PC-3 (cell line): ENCODE measurements around the gene ERFE. TPM values are rescaled to one million over a fixed set of nuclear protein-coding genes. Genes with fewer than 3 reads are reported as not detected.

Experiments used
- ATAC-seq: fragments of 200-7000 bp; cut with Tn5 transposase; 2 replicates; pipeline ENCODE4 v1.9.1; 2020; ENCODE audit warnings: mild to moderate bottlenecking, moderate library complexity
- BruUV-seq: library from RNA; stranded (reverse); fragments of 400-500 nt; replicated peaks from 2 replicates; lab custom pipeline; 2021; lab: Mats Ljungman, UMichigan
- CTCF ChIA-PET: fragments of 300-600 bp; sonication (Branson Sonifier 250); formaldehyde crosslinking; loops from one replicate; lab custom pipeline; 2022; ENCODE audit warnings: antibody characterized with exemption; lab: Charles Lee
- POLR2A ChIA-PET: fragments of 300-600 bp; sonication (Branson Sonifier 250); formaldehyde crosslinking; loops from one replicate; lab custom pipeline; 2022; ENCODE audit warnings: antibody characterized with exemption; ENCODE audit not compliant: unreplicated experiment; lab: Charles Lee
- DNase-seq: peaks from one replicate; pipeline ENCODE4 v3.0.0-alpha.2; 2015
- H2AFZ ChIP-seq: fragments of 300-600 bp; sonication (generic); 2 replicates; pipeline ENCODE4 v1.6.0; 2016; ENCODE audit warnings: antibody characterized with exemption, low read length
- H3F3A ChIP-seq: fragments of 300-600 bp; sonication (generic); one replicate; pipeline ENCODE4 v1.6.0; 2017; ENCODE audit warnings: antibody characterized with exemption, low read length, control low read depth, mild to moderate bottlenecking; ENCODE audit not compliant: unreplicated experiment
- H3K27ac ChIP-seq: fragments of 300-600 bp; sonication (generic); 2 replicates; pipeline ENCODE4 v1.5.1; 2016; ENCODE audit warnings: mild to moderate bottlenecking, low read length
- H3K27me3 ChIP-seq: fragments of 300-600 bp; sonication (generic); 2 replicates; pipeline ENCODE4 v1.6.1; 2016; ENCODE audit warnings: low read length, mixed read lengths
- H3K36me3 ChIP-seq: fragments of 300-600 bp; sonication (generic); 2 replicates; pipeline ENCODE4 v1.6.1; 2016; ENCODE audit warnings: low read depth, mixed run types, low read length, mixed read lengths
- H3K4me1 ChIP-seq: fragments of 300-600 bp; sonication (generic); 2 replicates; pipeline ENCODE4 v1.5.1; 2016; ENCODE audit warnings: low read length; ENCODE audit not compliant: insufficient read depth
- H3K4me2 ChIP-seq: fragments of 300-600 bp; sonication (generic); 2 replicates; pipeline ENCODE4 v1.6.0; 2016; ENCODE audit warnings: low read length
- H3K4me3 ChIP-seq: fragments of 300-600 bp; sonication (generic); 2 replicates; pipeline ENCODE4 v1.5.1; 2016; ENCODE audit warnings: mild to moderate bottlenecking, low read length, mixed read lengths
- H3K79me2 ChIP-seq: fragments of 300-600 bp; sonication (generic); 2 replicates; pipeline ENCODE4 v1.6.1; 2017; ENCODE audit warnings: low read length, mixed read lengths
- H3K9ac ChIP-seq: fragments of 300-600 bp; sonication (generic); 2 replicates; pipeline ENCODE4 v1.6.0; 2016; ENCODE audit warnings: mild to moderate bottlenecking, low read length
- H3K9me2 ChIP-seq: fragments of 300-600 bp; sonication (generic); replicated peaks from 2 replicates; pipeline ENCODE4 v1.6.1; 2016; ENCODE audit warnings: mixed run types, low read length, mixed read lengths
- H3K9me3 ChIP-seq: fragments of 300-600 bp; sonication (generic); 2 replicates; pipeline ENCODE4 v1.6.1; 2016; ENCODE audit warnings: low read length, mixed read lengths
- H4K20me1 ChIP-seq: fragments of 300-600 bp; sonication (generic); 2 replicates; pipeline ENCODE4 v1.6.1; 2016; ENCODE audit warnings: low read length, mixed read lengths
- EZH2 ChIP-seq: fragments of 300-600 bp; sonication (generic); IDR thresholded peaks from one replicate; pipeline ENCODE4 v1.6.1; 2017; ENCODE audit warnings: antibody characterized with exemption, mild to moderate bottlenecking, low read length; ENCODE audit not compliant: unreplicated experiment
- EZH2phosphoT487 ChIP-seq: fragments of 300-600 bp; sonication (generic); IDR thresholded peaks from 2 replicates; pipeline ENCODE4 v1.6.1; 2018; ENCODE audit warnings: mild to moderate bottlenecking, antibody characterized with exemption, low read length, borderline replicate concordance
- intact Hi-C: fragments of 100-400 bp; cut with micrococcal nuclease; formaldehyde crosslinking; loops from 2 replicates; pipeline ENCODE4 v1.9.0; 2023
- total RNA-seq: library from RNA; depleted of rRNA; stranded (reverse); fragments of >200 nt; gene quantifications from 2 replicates; pipeline ENCODE4 v1.2.3, GENCODE V29; 2014
- TF ChIP-seq, protein P1 (sequence below): fragments of 300-600 bp; sonication (generic); conservative IDR thresholded peaks from 2 replicates; pipeline ENCODE4 v1.5.1; 2017; ENCODE audit warnings: antibody characterized with exemption, low read depth, mild to moderate bottlenecking, low read length

The ERFE gene
- total RNA-seq, 1 experiment from 2014 or later = 7.4 TPM

DNA sequence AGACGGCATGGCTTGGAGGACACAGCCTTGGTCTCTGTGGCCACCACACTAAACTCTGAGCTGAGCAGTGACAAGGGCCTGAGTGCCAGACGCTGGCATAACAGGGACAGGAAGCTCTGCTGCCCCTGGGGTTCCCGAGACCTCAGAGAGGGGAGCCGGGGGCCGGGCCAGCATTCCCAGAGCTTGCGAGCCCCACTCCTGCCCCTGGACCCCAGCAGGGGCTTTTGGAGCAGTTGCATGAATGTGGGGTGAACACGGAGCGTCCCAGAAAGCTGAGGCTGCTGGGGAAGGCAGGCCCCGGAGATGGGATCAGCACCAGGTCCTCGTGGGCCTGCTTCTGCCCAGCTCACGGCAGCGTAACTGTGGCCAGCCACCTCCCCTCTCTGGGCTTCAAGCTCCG lies 7.6 kb upstream of the ERFE start:
- intact Hi-C loops = no loop called here
- BruUV-seq = no TSS peak
- H3K9ac ChIP-seq = no peak overlapping the region
- no peak overlapping the region for H3K4me2 ChIP-seq
- H3F3A ChIP-seq = no peaks in the 10 kb centered on the region
- no peaks in the 10 kb centered on the region for H3K9me2 ChIP-seq
- TF ChIP-seq, protein P1, sequence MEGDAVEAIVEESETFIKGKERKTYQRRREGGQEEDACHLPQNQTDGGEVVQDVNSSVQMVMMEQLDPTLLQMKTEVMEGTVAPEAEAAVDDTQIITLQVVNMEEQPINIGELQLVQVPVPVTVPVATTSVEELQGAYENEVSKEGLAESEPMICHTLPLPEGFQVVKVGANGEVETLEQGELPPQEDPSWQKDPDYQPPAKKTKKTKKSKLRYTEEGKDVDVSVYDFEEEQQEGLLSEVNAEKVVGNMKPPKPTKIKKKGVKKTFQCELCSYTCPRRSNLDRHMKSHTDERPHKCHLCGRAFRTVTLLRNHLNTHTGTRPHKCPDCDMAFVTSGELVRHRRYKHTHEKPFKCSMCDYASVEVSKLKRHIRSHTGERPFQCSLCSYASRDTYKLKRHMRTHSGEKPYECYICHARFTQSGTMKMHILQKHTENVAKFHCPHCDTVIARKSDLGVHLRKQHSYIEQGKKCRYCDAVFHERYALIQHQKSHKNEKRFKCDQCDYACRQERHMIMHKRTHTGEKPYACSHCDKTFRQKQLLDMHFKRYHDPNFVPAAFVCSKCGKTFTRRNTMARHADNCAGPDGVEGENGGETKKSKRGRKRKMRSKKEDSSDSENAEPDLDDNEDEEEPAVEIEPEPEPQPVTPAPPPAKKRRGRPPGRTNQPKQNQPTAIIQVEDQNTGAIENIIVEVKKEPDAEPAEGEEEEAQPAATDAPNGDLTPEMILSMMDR = no peak
- TF ChIP-seq EZH2 = no peak
- no peak for TF ChIP-seq EZH2phosphoT487
- H3K27me3 ChIP-seq = no peaks in the 10 kb centered on the region
- H2AFZ ChIP-seq = no peak overlapping the region
- no peak for ATAC-seq
- no peaks in the 10 kb centered on the region for H3K9me3 ChIP-seq
- H3K27ac ChIP-seq = no peak overlapping the region
- no peaks in the 10 kb centered on the region for H3K4me1 ChIP-seq
- DNase-seq = no peak
- CTCF ChIA-PET = no interaction called here
- H3K4me3 ChIP-seq = no peak overlapping the region
- POLR2A ChIA-PET = no interaction called here
- no peaks in the 10 kb centered on the region for H4K20me1 ChIP-seq
- H3K36me3 ChIP-seq = no peaks in the 10 kb centered on the region
- H3K79me2 ChIP-seq = no peaks in the 10 kb centered on the region

DNA sequence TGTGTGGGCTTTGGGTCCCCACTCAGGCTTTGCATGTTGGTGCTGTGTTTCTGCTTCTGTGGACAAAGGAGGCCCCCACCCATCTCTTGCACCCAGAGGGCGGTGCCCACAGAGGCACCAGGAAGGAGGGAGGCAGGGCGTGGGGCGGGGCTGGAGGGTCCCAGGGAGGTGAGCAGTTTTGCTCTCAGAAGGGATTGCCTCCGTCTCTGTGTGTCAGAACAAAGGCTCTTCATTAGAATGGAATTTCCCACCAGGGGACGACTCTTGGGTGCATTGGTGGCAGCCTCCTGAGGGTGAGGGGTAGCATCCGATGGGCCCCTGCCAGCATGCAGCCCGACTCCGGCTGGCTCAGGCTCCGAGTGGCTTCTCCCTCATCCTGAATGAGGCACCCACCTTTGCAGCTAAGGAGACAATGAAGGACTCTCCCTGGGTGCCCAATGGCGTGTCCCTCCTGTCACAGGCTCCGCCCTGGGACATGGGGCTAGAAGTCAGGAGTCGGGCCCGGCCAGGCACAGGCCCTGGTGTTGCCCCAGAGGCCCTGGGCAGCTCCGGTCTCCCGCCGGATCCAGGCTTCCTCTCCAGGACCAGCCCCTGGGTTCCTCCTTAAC lies 7.0 kb upstream of the ERFE start:
- TF ChIP-seq, protein P1 = no peak
- ChIA-PET POLR2A (no interaction called here), CTCF (no interaction called here)
- Histone ChIP-seq H3F3A (no peaks in the 10 kb centered on the region), H3K4me3 (no peak overlapping the region), H3K4me2 (no peak overlapping the region), H3K27ac (no peak overlapping the region), H3K79me2 (no peaks in the 10 kb centered on the region), H3K27me3 (no peaks in the 10 kb centered on the region), H4K20me1 (no peaks in the 10 kb centered on the region), H3K9ac (no peak overlapping the region), H3K4me1 (no peaks in the 10 kb centered on the region), H3K9me3 (no peaks in the 10 kb centered on the region), H3K36me3 (no peaks in the 10 kb centered on the region), H3K9me2 (no peaks in the 10 kb centered on the region), H2AFZ (no peak overlapping the region)
- ATAC-seq = no peak
- intact Hi-C loops = no loop called here
- BruUV-seq = no TSS peak
- DNase-seq = no peak

DNA sequence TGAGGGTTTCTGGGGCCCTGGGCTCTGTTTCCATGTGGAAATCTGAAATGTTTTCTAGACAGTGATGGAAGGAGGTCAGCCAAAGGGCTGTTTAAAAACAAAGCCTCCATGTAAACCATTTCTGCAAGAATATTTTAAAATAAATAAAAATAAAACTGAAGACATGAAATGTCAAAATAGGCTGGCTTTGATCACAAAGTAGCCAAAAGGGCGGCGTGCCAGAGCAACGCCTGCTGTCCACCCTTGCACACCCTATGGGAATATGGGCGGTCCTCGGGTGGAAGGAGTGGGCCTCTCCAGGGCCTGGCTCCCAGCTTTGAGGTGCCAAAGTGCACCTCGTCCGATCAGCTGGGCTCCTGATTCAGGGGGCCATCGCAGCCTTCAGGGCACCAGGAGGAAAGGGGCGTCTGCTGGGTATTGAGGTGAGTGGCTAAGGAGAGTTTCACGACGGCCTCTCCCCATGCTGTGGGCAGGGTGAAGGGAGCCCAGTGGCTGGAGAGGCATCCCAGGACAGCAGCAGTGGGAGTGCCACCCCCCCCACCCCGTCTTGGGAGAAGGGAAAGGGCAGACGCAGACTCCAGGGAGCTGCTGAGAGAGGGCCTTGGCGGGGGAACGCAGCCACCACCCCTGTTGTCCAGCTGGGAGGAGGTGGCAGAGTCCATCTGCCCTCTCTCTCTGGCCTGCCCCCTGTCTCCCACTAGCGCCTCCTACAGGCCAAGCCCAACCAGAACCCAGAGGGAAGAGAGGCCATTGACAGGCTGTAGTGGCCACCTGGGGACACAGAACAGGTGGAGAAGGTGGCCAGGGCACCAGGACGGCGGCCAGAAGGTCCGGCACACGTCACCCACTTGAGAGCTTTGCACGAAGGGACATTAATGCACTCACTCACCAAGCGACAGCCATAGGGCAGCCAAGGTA lies 5.7 kb upstream of the ERFE start:
- intact Hi-C loops = no loop called here
- POLR2A ChIA-PET = no interaction called here
- no peak for ATAC-seq

More for the DNA sequence above, 5.7 kb upstream of the ERFE start:
- H3K27me3 ChIP-seq = no peaks in the 10 kb centered on the region
- no peak overlapping the region for H3K27ac ChIP-seq
- H3K9me3 ChIP-seq = no peaks in the 10 kb centered on the region
- H2AFZ ChIP-seq = no peak overlapping the region
- H3K4me1 ChIP-seq = no peaks in the 10 kb centered on the region
- H3K4me3 ChIP-seq = no peak overlapping the region
- TF ChIP-seq EZH2phosphoT487 = no peak
- TF ChIP-seq, protein P1 = peak; percentile 44; the same call in 1 of the 2 replicates
- no TSS peak for BruUV-seq
- H3K79me2 ChIP-seq = no peaks in the 10 kb centered on the region
- H3F3A ChIP-seq = no peaks in the 10 kb centered on the region
- DNase-seq = no peak
- no peaks in the 10 kb centered on the region for H3K36me3 ChIP-seq
- H3K9ac ChIP-seq = no peak overlapping the region
- H3K4me2 ChIP-seq = no peak overlapping the region
- H3K9me2 ChIP-seq = no peaks in the 10 kb centered on the region
- CTCF ChIA-PET = no interaction called here
- H4K20me1 ChIP-seq = no peaks in the 10 kb centered on the region
